Memory B cell (primary cell): ENCODE measurements around the gene SYCE3.

Source experiments
- ATAC-seq: fragments of 150-1000 bp; cut with Tn5 transposase; 2 replicates; pipeline ENCODE4 v1.10.0; 2021; ENCODE audit warnings: low read depth, mild to moderate bottlenecking, moderate library complexity
- DNase-seq, 2 donors: peaks; one replicate each; pipeline ENCODE4 v3.0.0; 2022; ENCODE audit warnings: low spot score in 2 of 2
- H3K27ac Mint-ChIP-seq: one replicate; pipeline ENCODE4 v1.8.0; 2022; ENCODE audit warnings: mild to moderate bottlenecking, moderate library complexity, mixed read lengths
- H3K27me3 Mint-ChIP-seq: one replicate; pipeline ENCODE4 v1.8.0; 2022; ENCODE audit warnings: mixed read lengths
- H3K36me3 Mint-ChIP-seq: one replicate; pipeline ENCODE4 v1.8.0; 2022; ENCODE audit warnings: mild to moderate bottlenecking, mixed read lengths
- H3K4me1 Mint-ChIP-seq: one replicate; pipeline ENCODE4 v1.8.0; 2022; ENCODE audit warnings: mixed read lengths
- H3K4me3 Mint-ChIP-seq: one replicate; pipeline ENCODE4 v1.8.0; 2022; ENCODE audit warnings: mild to moderate bottlenecking, moderate library complexity, mixed read lengths
- H3K9me3 Mint-ChIP-seq: one replicate; pipeline ENCODE4 v1.8.0; 2022; ENCODE audit warnings: mixed read lengths

The SYCE3 gene

DNA sequence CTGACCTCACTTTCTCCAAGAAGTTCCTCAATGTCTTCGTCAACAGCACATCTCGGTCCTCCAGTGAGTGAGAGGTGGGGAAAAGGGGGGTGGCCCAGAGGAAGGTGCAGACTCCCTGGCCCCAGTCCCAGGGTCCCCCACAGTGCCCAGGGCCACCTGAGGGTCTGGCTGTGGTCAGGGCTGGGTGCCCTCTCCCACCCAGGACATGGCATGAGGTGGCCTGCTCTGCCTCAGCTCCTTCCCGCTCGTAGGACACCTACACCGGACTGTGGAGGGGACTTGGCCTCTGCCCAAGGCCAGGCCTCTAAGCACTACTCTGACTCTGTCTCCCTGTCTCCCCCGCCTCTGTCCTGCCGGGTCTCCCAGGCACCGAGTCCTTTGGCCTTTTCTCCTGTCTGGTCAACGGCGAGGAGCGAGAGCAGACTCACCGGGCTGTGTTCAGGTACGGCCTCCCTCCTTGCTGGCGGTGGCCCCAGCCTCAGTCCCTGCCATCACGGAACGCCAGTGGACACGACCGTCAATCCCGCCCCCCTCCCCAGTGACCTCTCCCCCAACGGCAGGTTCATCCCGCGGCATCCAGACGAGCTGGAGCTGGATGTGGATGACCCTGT lies 42.4 kb upstream of the SYCE3 start:
- Mint-ChIP-seq H3K36me3 (peaks cover 3% of the 10 kb centered on the region), H3K4me1 (peaks cover 2% of the 10 kb centered on the region), H3K27ac (no peak overlapping the region), H3K4me3 (no peak overlapping the region), H3K27me3 (peaks cover 41% of the 10 kb centered on the region), H3K9me3 (no peaks in the 10 kb centered on the region)
- DNase-seq (no peak), ATAC-seq (no peak)

GRCh38 chr22:50604256-50605001 lies 41.7 kb upstream of the SYCE3 start:
- no peak for ATAC-seq
- peaks cover 42% of the 10 kb centered on the region for H3K27me3 Mint-ChIP-seq
- H3K4me3 Mint-ChIP-seq = no peak overlapping the region
- no peak for DNase-seq
- peaks cover 2% of the 10 kb centered on the region for H3K4me1 Mint-ChIP-seq
- H3K36me3 Mint-ChIP-seq = peaks cover 3% of the 10 kb centered on the region
- no peak overlapping the region for H3K27ac Mint-ChIP-seq
- no peaks in the 10 kb centered on the region for H3K9me3 Mint-ChIP-seq

DNA sequence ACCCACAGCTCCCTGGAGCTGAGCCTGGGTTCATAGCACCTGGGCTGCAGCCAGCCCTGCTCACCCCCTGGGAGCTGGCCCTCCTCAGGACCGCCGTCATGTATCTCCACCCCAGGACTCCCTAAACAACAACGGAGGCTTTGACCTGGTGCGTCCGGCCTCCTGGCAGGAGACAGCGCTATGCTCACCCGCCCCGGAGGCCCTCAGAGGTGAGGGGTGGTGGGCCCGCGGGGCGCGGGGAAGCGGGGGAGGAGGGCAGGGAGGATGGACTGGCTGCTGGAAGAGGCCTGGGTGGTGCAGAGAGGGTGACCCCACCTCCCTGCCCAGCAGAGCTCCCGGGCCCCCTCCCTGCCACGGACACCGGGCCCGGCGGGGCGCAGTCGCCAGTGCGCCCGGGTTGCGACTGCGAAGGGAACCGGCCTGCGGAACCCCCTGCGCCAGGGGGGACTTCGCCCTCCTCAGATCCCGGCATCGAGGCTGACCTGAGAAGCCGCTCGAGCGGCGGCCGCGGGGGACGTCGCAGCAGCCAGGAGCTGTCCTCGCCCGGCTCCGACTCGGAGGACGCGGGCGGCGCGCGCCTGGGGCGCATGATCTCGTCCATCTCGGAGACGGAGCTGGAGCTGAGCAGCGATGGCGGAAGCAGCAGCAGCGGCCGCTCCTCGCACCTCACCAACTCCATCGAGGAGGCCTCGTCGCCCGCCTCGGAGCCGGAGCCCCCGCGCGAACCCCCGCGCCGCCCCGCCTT lies 41.0 kb upstream of the SYCE3 start:
- ATAC-seq = no peak
- no peak for DNase-seq
- H3K4me3 Mint-ChIP-seq = no peak overlapping the region
- H3K27ac Mint-ChIP-seq = no peak overlapping the region
- H3K9me3 Mint-ChIP-seq = no peaks in the 10 kb centered on the region
- peaks cover 2% of the 10 kb centered on the region for H3K4me1 Mint-ChIP-seq
- peaks cover 3% of the 10 kb centered on the region for H3K36me3 Mint-ChIP-seq
- peaks cover 34% of the 10 kb centered on the region for H3K27me3 Mint-ChIP-seq

DNA sequence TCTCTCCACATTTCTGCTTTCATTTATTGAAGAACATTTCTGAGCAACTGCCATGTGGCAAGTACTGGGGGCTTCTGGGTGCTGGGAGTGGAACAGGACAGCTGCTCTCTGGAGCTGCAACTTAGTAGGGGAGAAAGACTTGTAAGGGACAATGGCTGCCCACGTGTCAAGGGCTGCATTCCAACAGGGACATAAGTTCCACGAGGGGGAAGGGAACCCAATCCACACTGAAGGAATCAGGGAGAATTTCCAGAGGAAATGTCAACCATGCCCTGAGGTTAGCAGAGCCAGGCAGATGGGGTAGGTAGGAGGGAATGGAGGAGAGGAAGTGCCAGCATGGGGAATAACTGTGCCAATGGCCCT lies 39.6 kb upstream of the SYCE3 start:
- H3K4me1 Mint-ChIP-seq = peaks cover 2% of the 10 kb centered on the region
- peak overlapping the region; percentile 69 for H3K4me3 Mint-ChIP-seq
- H3K27ac Mint-ChIP-seq = no peak overlapping the region
- peaks cover 28% of the 10 kb centered on the region for H3K27me3 Mint-ChIP-seq
- DNase-seq (no peak), ATAC-seq (no peak)
- peaks cover 1% of the 10 kb centered on the region for H3K36me3 Mint-ChIP-seq
- H3K9me3 Mint-ChIP-seq = no peaks in the 10 kb centered on the region

DNA sequence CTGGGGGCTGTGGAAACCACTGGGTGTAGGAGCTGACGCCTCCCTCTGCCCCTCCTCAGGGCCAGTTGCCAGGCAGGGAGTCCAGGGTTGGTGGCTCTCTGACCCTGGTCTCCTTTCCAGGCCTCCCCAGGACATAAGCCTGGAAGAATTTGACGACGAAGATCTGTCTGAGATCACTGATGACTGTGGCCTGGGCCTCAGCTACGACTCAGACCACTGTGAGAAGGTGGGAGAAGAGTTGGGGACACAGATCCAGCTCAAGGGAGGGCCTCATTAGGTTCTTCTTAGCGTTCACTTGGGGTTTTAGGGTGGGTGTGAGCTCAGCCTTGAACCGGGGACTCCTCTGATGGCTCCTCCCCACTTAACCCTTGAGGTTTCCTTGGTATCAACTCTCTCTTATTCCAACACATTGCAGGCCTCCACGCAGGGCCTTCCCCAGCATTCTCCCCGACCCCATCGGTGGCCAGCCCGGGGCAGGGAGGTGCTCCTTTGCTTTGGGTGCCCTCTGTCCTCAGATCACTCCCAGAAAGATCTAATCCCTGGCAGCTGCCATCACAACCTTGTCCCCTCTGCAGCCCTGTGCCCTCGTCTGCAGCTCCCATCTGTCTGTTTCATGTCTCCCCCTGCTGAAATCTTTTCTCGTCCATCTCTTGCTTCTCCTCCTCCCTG lies 39.1 kb upstream of the SYCE3 start:
- ATAC-seq = no peak
- peaks cover 2% of the 10 kb centered on the region for H3K4me1 Mint-ChIP-seq
- DNase-seq = no peak
- H3K27me3 Mint-ChIP-seq = peaks cover 24% of the 10 kb centered on the region
- H3K9me3 Mint-ChIP-seq = no peaks in the 10 kb centered on the region
- H3K36me3 Mint-ChIP-seq = peaks cover 6% of the 10 kb centered on the region
- H3K27ac Mint-ChIP-seq = no peak overlapping the region
- H3K4me3 Mint-ChIP-seq = peak overlapping the region; percentile 69

DNA sequence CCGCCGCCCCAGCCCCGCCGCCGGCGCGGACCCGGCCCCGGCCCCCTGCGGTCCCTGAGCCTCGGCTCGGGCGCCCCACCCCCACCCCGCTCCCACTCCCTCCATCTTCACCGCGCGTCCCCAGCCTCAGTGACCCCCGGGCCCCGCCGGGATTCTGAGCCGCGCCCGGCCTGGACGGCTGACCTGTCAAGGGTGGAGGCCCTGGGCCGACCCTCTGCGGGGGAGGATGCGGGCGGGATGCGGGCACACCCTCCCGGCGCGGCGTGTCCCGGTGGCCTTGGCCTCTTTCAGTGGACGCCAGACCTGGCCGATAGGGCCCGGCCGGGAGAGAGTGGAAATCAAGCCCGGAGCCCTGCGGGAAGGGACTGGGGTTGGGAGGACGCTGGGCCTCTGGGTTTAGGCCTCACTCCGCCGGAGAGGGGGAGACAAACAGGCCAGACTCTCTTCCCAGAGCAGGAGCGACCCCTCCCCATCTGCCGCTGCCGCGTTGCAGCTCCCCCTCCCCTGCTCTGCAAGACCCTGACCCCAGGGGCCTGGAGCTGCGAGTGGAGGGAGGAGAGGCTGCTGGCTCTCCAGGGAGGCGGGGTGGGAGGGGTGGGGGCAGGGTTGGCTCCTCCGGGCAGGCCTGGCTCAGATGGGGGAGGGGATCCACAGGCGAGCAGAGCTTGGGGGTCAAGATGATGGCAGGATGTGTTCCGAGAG lies 38.4 kb upstream of the SYCE3 start:
- ATAC-seq = no peak
- peaks cover 20% of the 10 kb centered on the region for H3K27me3 Mint-ChIP-seq

DNA sequence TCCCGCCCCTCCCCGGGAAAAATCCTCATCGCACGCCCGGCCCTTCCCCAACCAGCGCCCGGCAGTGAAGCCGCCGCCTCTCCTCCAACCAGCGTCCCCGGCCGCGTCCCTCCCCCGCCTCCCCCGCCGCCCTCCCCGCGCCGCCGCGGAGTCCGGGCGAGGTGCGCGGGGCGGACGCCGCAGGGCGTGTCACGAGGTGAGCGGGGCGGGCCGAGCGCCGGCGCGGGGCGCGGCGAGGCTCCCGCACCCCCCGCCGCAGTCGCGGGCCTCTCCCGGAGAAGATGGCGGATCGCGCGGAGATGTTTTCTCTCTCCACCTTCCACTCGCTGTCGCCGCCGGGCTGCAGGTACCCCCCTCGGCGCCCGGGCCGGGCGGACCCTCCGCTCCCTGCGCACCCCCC lies 37.8 kb upstream of the SYCE3 start, which contains the start of gene MAPK8IP2:
MAPK8IP2 (plus strand) TSS at position 256 of the 400 bp plus-strand sequence; CDS start at position 282, 26 bp downstream.
- ATAC-seq (peak; percentile 55), DNase-seq (no peak)
- H3K4me1 Mint-ChIP-seq = peaks cover 2% of the 10 kb centered on the region
- peaks cover 9% of the 10 kb centered on the region for H3K36me3 Mint-ChIP-seq
- H3K9me3 Mint-ChIP-seq = no peaks in the 10 kb centered on the region
- peaks cover 16% of the 10 kb centered on the region for H3K27me3 Mint-ChIP-seq
- H3K27ac Mint-ChIP-seq = no peak within 1 kb of the TSS
- H3K4me3 Mint-ChIP-seq = peak within 1 kb of the TSS; percentile 69

More for the DNA sequence above, 38.4 kb upstream of the SYCE3 start:
- Mint-ChIP-seq H3K36me3 (peaks cover 9% of the 10 kb centered on the region), H3K4me1 (peaks cover 2% of the 10 kb centered on the region), H3K4me3 (peak overlapping the region; percentile 69), H3K27ac (no peak overlapping the region), H3K9me3 (no peaks in the 10 kb centered on the region)
- no peak for DNase-seq

DNA sequence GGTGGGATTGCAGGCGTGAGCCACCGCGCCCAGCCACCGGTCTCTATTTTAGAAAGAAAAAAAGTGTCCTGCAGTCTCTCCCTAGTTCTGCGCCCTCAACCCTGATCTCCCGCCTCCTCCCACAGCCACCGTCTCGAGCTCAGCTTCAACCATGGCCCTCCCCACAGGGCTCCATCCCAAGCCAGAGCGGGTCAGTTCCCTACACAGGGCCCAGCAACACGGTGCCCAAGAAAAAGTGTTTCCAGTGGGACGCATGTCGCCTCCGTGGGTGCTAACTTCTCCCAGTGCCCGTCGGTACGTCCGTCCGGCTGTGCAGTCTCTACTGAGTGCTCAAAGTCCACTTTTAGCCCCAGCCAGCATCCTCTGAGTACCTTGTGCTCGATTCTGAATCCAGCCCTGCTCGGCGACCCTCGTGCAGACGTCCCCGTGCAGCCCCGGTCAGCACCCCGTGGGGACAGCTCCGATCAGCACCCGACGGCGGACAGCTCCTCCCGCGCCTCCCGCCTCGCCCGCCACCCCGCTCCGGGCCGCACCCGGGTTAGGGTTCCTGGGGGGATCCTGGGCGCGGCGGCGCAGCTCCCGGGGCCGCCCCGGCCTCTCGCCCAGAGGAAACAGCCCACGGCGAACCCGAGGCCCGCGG lies 37.2 kb upstream of the SYCE3 start:
- Mint-ChIP-seq H3K4me1 (peaks cover 2% of the 10 kb centered on the region), H3K36me3 (peaks cover 9% of the 10 kb centered on the region), H3K27me3 (peaks cover 16% of the 10 kb centered on the region), H3K9me3 (no peaks in the 10 kb centered on the region), H3K27ac (no peak overlapping the region), H3K4me3 (peak overlapping the region; percentile 14)
- ATAC-seq = peak; percentile 85
- DNase-seq = peak; percentile 63 to 85

DNA sequence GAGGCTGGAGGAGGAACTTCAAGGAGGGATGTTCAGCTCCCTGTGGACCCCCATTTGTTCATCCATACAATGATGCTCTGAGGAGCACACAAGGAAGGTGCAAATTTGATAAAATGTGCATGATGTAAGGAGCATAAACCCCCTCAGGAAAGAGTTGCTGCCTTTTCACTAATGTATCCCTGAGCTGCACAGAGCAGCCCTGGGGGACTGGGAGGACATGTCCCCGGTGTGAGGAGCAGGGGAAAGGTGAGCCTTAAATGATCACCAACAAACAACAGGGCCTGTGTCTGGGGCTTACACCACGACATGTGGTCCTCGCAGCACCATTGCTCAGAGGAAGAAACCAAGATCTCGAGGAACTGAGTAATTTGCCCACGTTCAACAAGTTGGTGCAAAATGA lies 34.4 kb upstream of the SYCE3 start:
- ATAC-seq (no peak), DNase-seq (no peak)
- peaks cover 2% of the 10 kb centered on the region for H3K4me1 Mint-ChIP-seq
- peaks cover 10% of the 10 kb centered on the region for H3K27me3 Mint-ChIP-seq
- no peaks in the 10 kb centered on the region for H3K9me3 Mint-ChIP-seq
- H3K36me3 Mint-ChIP-seq = peaks cover 11% of the 10 kb centered on the region
- no peak overlapping the region for H3K27ac Mint-ChIP-seq
- no peak overlapping the region for H3K4me3 Mint-ChIP-seq

- DNase-seq = no peak
- Mint-ChIP-seq H3K27me3 (peaks cover 4% of the 10 kb centered on the region), H3K4me1 (no peaks in the 10 kb centered on the region)
Measured at GRCh38 chr22:50595189-50595588, 32.5 kb upstream of the SYCE3 start.

GRCh38 chr22:50587407-50587806 lies 24.7 kb upstream of the SYCE3 start:
- Mint-ChIP-seq H3K27me3 (no peaks in the 10 kb centered on the region), H3K4me3 (no peak overlapping the region), H3K9me3 (no peaks in the 10 kb centered on the region), H3K27ac (no peak overlapping the region), H3K36me3 (peaks cover 5% of the 10 kb centered on the region), H3K4me1 (peaks cover 3% of the 10 kb centered on the region)
- DNase-seq (no peak), ATAC-seq (no peak)

More at GRCh38 chr22:50595189-50595588, 32.5 kb upstream of the SYCE3 start:
- no peak overlapping the region for H3K4me3 Mint-ChIP-seq
- H3K36me3 Mint-ChIP-seq = peaks cover 14% of the 10 kb centered on the region
- ATAC-seq = no peak
- H3K27ac Mint-ChIP-seq = no peak overlapping the region
- no peaks in the 10 kb centered on the region for H3K9me3 Mint-ChIP-seq

DNA sequence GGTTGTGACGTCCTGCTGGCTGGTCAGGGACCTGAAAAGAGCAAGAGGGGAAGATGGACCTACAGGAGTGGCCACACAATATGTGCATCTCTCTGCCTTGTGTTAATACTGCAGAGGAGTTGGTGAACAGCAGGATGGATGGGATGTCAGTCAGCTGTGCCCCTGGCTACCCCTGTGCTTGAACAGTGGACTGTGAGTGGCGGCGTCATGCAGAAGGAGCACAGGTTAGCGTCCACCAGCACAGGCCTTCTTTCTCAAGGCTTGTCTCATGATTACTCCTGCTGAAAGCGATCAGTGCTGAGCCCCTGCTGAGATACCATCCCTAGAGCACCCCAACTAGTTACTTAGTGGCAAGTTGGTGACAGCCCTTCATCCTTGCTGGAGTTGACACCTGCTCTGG lies 23.7 kb upstream of the SYCE3 start:
- Mint-ChIP-seq H3K4me3 (no peak overlapping the region), H3K27ac (no peak overlapping the region), H3K9me3 (no peaks in the 10 kb centered on the region), H3K27me3 (no peaks in the 10 kb centered on the region), H3K4me1 (peaks cover 3% of the 10 kb centered on the region), H3K36me3 (peaks cover 2% of the 10 kb centered on the region)
- DNase-seq = no peak
- no peak for ATAC-seq

GRCh38 chr22:50585781-50586180 lies 23.1 kb upstream of the SYCE3 start:
- H3K27ac Mint-ChIP-seq = no peak overlapping the region
- H3K27me3 Mint-ChIP-seq = no peaks in the 10 kb centered on the region
- ATAC-seq (no peak), DNase-seq (no peak)
- no peaks in the 10 kb centered on the region for H3K9me3 Mint-ChIP-seq
- peaks cover 3% of the 10 kb centered on the region for H3K4me1 Mint-ChIP-seq
- no peak overlapping the region for H3K4me3 Mint-ChIP-seq
- no peaks in the 10 kb centered on the region for H3K36me3 Mint-ChIP-seq
